SK-N-SH (cell line): ENCODE data around the gene VAMP5. TPM values are rescaled to one million over a fixed set of nuclear protein-coding genes. Genes with fewer than 3 reads are reported as not detected.

Source experiments
- CTCF ChIA-PET: fragments of 300-600, 350-600 bp; formaldehyde crosslinking; extraction: SDS; loops from one replicate; lab custom pipeline; 2021; lab: Yijun Ruan, JAX
- POLR2A ChIA-PET: fragments of 350-600 bp; sonication (Branson Sonifier 250); formaldehyde crosslinking; extraction: SDS; loops from one replicate; lab custom pipeline; 2020; ENCODE audit warnings: antibody characterized with exemption, inconsistent platforms; lab: Yijun Ruan, JAX
- DNase-seq: peaks from one replicate; pipeline ENCODE4 v3.0.0; 2012
- H2AFZ ChIP-seq: fragments of 200-600 bp; sonication (generic); 2 replicates; pipeline ENCODE4 v1.8.1; 2016; ENCODE audit warnings: antibody characterized with exemption, mild to moderate bottlenecking, low read depth
- H3F3A ChIP-seq: fragments of 200-600 bp; sonication (generic); replicated peaks from 2 replicates; pipeline ENCODE3; 2016; ENCODE audit warnings: antibody characterized with exemption, mild to moderate bottlenecking; ENCODE audit not compliant: insufficient read depth
- H3K27ac ChIP-seq, 2 experiments: fragments of 200-500 bp in 1 of 2; fragments of 200-600 bp in 1 of 2; sonication (Bioruptor generic) in 1 of 2; sonication (generic), shearing (Covaris generic) in 1 of 2; 2 replicates each; pipeline versions ENCODE4 v1.5.1 to v1.6.1; 2014 to 2016; ENCODE audit warnings: low read depth in 2 of 2, inconsistent platforms in 1 of 2, low read length in 1 of 2, mild to moderate bottlenecking in 1 of 2, mixed read lengths in 1 of 2
- H3K27me3 ChIP-seq: fragments of 200-600 bp; sonication (generic), shearing (Covaris generic); 2 replicates; pipeline ENCODE4 v1.6.1; 2016; ENCODE audit warnings: mixed run types; ENCODE audit not compliant: insufficient read depth
- H3K36me3 ChIP-seq, 2 experiments: fragments of 200-500 bp in 1 of 2; fragments of 200-600 bp in 1 of 2; sonication (Bioruptor generic) in 1 of 2; sonication (generic) in 1 of 2; replicated peaks in 1 of 2; 2 replicates each; pipeline versions ENCODE3 to v1.5.1; 2014 to 2016; ENCODE audit warnings: low read length in 1 of 2, mild to moderate bottlenecking in 1 of 2; ENCODE audit not compliant: insufficient read depth in 2 of 2, control insufficient read depth in 1 of 2
- H3K4me1 ChIP-seq, 2 experiments: fragments of 200-500 bp in 1 of 2; fragments of 200-600 bp in 1 of 2; sonication (Bioruptor generic) in 1 of 2; sonication (generic), shearing (Covaris generic) in 1 of 2; 2 replicates each; pipeline versions ENCODE4 v1.5.1 to v1.6.1; 2014 to 2016; ENCODE audit warnings: low read depth in 1 of 2, low read length in 1 of 2, mixed run types in 1 of 2; ENCODE audit not compliant: insufficient read depth in 2 of 2, control insufficient read depth in 1 of 2
- H3K4me2 ChIP-seq: fragments of 200-600 bp; sonication (generic), shearing (Covaris generic); 2 replicates; pipeline ENCODE4 v1.6.1; 2017; ENCODE audit warnings: mixed run types
- H3K4me3 ChIP-seq, 2 experiments: fragments of 200-500 bp in 1 of 2; fragments of 200-600 bp in 1 of 2; sonication (Bioruptor generic) in 1 of 2; sonication (generic), shearing (Covaris generic) in 1 of 2; 2 replicates each; pipeline versions ENCODE4 v1.5.1 to v1.8.1; 2014 to 2016; ENCODE audit warnings: low read depth in 2 of 2, inconsistent platforms in 1 of 2, low read length in 1 of 2, mild to moderate bottlenecking in 1 of 2, mixed read lengths in 1 of 2, moderate library complexity in 1 of 2
- H3K79me2 ChIP-seq: fragments of 200-600 bp; sonication (generic); 2 replicates; pipeline ENCODE4 v1.8.1; 2017; ENCODE audit warnings: mild to moderate bottlenecking; ENCODE audit not compliant: insufficient read depth
- H3K9ac ChIP-seq: fragments of 200-600 bp; sonication (generic); 2 replicates; pipeline ENCODE4 v1.6.1; 2017; ENCODE audit warnings: mixed run types
- H3K9me2 ChIP-seq: fragments of 200-600 bp; sonication (generic); 2 replicates; pipeline ENCODE4 v1.6.1; 2017; ENCODE audit warnings: mixed run types
- H3K9me3 ChIP-seq: fragments of 200-600 bp; sonication (generic); 2 replicates; pipeline ENCODE4 v1.6.1; 2017; ENCODE audit warnings: mixed run types, mild to moderate bottlenecking, moderate library complexity
- H4K20me1 ChIP-seq: fragments of 200-600 bp; sonication (generic); 2 replicates; pipeline ENCODE4 v1.6.1; 2017; ENCODE audit warnings: mild to moderate bottlenecking, mixed run types; ENCODE audit not compliant: insufficient read depth
- CHD2 ChIP-seq: fragments of 150-350 bp; IDR thresholded peaks from 2 replicates; pipeline ENCODE4 v1.6.1; 2018; ENCODE audit warnings: low read length; ENCODE audit not compliant: partially characterized antibody
- ELF1 ChIP-seq: IDR thresholded peaks from 2 replicates; pipeline ENCODE4 v1.4.0; 2012
- FOXJ3 ChIP-seq: sonication (generic); formaldehyde crosslinking; IDR thresholded peaks from 2 replicates; pipeline ENCODE4 v1.5.1; 2020; ENCODE audit warnings: mild to moderate bottlenecking, missing genetic modification reagents
- FOXM1 ChIP-seq: IDR thresholded peaks from 2 replicates; pipeline ENCODE4 v1.4.0; 2012; ENCODE audit warnings: low read depth, mild to moderate bottlenecking
- GABPA ChIP-seq: IDR thresholded peaks from 2 replicates; pipeline ENCODE4 v1.4.0; 2012; ENCODE audit warnings: low read depth, mild to moderate bottlenecking
- GATA2 ChIP-seq: sonication (generic); formaldehyde crosslinking; IDR thresholded peaks from 2 replicates; pipeline ENCODE4 v1.5.0; 2020; ENCODE audit warnings: mild to moderate bottlenecking, missing genetic modification reagents
- JUND ChIP-seq: IDR thresholded peaks from 2 replicates; pipeline ENCODE4 v1.4.0; 2012
- MXI1 ChIP-seq: IDR thresholded peaks from 2 replicates; pipeline ENCODE4 v1.6.1; 2012; ENCODE audit warnings: mild to moderate bottlenecking, low read depth, low read length, improper control_type of control experiment
- RAD21 ChIP-seq: IDR thresholded peaks from 2 replicates; pipeline ENCODE4 v1.6.1; 2012; ENCODE audit warnings: mild to moderate bottlenecking, low read length
- RCOR1 ChIP-seq: fragments of 150-350 bp; IDR thresholded peaks from 2 replicates; pipeline ENCODE4 v1.6.1; 2017; ENCODE audit warnings: antibody characterized with exemption, low read length
- SIN3A ChIP-seq: IDR thresholded peaks from 2 replicates; pipeline ENCODE4 v1.6.1; 2012; ENCODE audit warnings: low read depth, mild to moderate bottlenecking, low read length, moderate library complexity, borderline replicate concordance
- SMC3 ChIP-seq: IDR thresholded peaks from 2 replicates; pipeline ENCODE4 v1.6.1; 2012; ENCODE audit warnings: low read depth, low read length, improper control_type of control experiment
- TAF1 ChIP-seq: IDR thresholded peaks from 2 replicates; pipeline ENCODE4 v1.6.1; 2012; ENCODE audit warnings: low read depth, mild to moderate bottlenecking, low read length, moderate library complexity, borderline replicate concordance
- TEAD4 ChIP-seq: IDR thresholded peaks from 2 replicates; pipeline ENCODE4 v1.4.0; 2012; ENCODE audit warnings: mild to moderate bottlenecking, borderline replicate concordance; ENCODE audit not compliant: insufficient read depth
- WGBS: methylation state at CpG from one replicate; pipeline ENCODE4 v1.1.6; 2017; ENCODE audit warnings: low lambda C conversion rate; 5-methylcytosine and 5-hydroxymethylcytosine counted together
- polyA plus RNA-seq, 3 experiments: library from polyadenylated mRNA; depleted of rRNA; stranded (reverse); fragments of >200 nt; gene quantifications; 2 replicates each; pipeline ENCODE4 v1.2.3, GENCODE V29; 2012
- TF ChIP-seq, protein P1 (sequence below): fragments of 150-350 bp; IDR thresholded peaks from 2 replicates; pipeline ENCODE4 v1.6.1; 2017; ENCODE audit warnings: antibody characterized with exemption, low read length, low read depth, borderline replicate concordance
- TF ChIP-seq, protein P2 (sequence below): IDR thresholded peaks from 2 replicates; pipeline ENCODE4 v1.4.0; 2012; ENCODE audit warnings: low read depth, borderline replicate concordance
- TF ChIP-seq, protein P3 (sequence below): IDR thresholded peaks from 2 replicates; pipeline ENCODE4 v1.4.0; 2012; ENCODE audit warnings: low read depth
- TF ChIP-seq, protein P4 (sequence below): IDR thresholded peaks from 2 replicates; pipeline ENCODE4; 2012
- TF ChIP-seq, protein P5 (sequence below): fragments of 200-600 bp; sonication (generic); IDR thresholded peaks from 2 replicates; pipeline ENCODE4 v1.6.1; 2017; ENCODE audit warnings: antibody characterized with exemption, mild to moderate bottlenecking, moderate library complexity

Gene VAMP5
- polyA plus RNA-seq, 1 of the 3 experiments (the other 2 are of a cell fraction), result 12.0 TPM

DNA sequence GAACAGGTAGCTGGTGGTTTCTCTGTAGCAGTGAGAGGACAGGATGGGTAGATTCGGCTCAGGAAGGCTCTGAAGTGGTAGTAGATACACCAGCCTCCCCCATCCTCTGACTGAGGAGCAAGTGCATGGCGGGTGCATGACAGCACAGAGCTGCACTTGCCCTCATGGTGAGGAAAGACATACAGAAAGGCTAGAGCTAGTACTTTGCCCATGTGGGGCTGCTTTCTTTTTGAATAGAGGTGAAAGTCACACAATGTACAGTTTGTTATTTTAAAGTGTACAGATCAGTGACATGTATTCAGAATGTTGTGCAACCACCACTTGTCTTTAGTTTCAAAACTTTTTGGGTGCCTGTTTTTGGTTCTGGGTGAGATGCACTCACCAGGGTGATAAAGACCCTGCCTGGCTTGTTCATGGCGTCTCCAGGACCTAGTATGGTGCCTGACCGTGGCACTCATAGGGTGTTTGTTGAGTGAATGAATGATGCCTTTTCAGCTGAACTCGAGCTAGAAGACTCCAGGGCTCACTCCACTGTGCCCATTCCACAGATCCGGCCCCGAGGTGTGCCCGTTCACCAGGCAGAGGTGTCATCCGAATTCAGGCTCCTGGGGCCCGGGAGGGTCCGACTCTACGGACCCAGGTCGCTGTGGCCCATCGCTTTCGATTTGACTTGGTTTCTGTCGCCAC is 421 bp upstream of the VAMP5 start:
- Histone ChIP-seq H3K79me2 (no peaks in the 10 kb centered on the region), H3K27ac (no peak overlapping the region), H3K4me3 (peak overlapping the region in 1 of 2 experiments; percentile 24; a peak in 1 of 4 replicates), H3K9me2 (no peaks in the 10 kb centered on the region), H3K9me3 (no peaks in the 10 kb centered on the region), H3K36me3 (no peaks in the 10 kb centered on the region), H3K27me3 (no peaks in the 10 kb centered on the region)
- 70% methylated on average over 9 of the region's 16 CpGs for WGBS
- no peak for DNase-seq
- no peak for TF ChIP-seq SMC3
- TF ChIP-seq TAF1, result no peak
- no peak for TF ChIP-seq RAD21
- TF ChIP-seq, protein P1, sequence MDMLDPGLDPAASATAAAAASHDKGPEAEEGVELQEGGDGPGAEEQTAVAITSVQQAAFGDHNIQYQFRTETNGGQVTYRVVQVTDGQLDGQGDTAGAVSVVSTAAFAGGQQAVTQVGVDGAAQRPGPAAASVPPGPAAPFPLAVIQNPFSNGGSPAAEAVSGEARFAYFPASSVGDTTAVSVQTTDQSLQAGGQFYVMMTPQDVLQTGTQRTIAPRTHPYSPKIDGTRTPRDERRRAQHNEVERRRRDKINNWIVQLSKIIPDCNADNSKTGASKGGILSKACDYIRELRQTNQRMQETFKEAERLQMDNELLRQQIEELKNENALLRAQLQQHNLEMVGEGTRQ, result no peak
- TF ChIP-seq MXI1, result no peak
- no peak for TF ChIP-seq TEAD4
- TF ChIP-seq, protein P2, sequence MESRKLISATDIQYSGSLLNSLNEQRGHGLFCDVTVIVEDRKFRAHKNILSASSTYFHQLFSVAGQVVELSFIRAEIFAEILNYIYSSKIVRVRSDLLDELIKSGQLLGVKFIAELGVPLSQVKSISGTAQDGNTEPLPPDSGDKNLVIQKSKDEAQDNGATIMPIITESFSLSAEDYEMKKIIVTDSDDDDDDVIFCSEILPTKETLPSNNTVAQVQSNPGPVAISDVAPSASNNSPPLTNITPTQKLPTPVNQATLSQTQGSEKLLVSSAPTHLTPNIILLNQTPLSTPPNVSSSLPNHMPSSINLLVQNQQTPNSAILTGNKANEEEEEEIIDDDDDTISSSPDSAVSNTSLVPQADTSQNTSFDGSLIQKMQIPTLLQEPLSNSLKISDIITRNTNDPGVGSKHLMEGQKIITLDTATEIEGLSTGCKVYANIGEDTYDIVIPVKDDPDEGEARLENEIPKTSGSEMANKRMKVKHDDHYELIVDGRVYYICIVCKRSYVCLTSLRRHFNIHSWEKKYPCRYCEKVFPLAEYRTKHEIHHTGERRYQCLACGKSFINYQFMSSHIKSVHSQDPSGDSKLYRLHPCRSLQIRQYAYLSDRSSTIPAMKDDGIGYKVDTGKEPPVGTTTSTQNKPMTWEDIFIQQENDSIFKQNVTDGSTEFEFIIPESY, result no peak
- no peak for TF ChIP-seq GABPA
- no peak for TF ChIP-seq RCOR1
- no peak for TF ChIP-seq GATA2
- no peak for TF ChIP-seq SIN3A
- no peak for TF ChIP-seq ELF1
- TF ChIP-seq JUND, result no peak
- no peak for TF ChIP-seq FOXJ3
- TF ChIP-seq, protein P3, sequence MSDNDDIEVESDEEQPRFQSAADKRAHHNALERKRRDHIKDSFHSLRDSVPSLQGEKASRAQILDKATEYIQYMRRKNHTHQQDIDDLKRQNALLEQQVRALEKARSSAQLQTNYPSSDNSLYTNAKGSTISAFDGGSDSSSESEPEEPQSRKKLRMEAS, result no peak
- TF ChIP-seq, protein P4, sequence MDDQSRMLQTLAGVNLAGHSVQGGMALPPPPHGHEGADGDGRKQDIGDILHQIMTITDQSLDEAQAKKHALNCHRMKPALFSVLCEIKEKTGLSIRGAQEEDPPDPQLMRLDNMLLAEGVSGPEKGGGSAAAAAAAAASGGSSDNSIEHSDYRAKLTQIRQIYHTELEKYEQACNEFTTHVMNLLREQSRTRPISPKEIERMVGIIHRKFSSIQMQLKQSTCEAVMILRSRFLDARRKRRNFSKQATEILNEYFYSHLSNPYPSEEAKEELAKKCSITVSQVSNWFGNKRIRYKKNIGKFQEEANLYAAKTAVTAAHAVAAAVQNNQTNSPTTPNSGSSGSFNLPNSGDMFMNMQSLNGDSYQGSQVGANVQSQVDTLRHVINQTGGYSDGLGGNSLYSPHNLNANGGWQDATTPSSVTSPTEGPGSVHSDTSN, result no peak
- no peak for TF ChIP-seq CHD2
- TF ChIP-seq, protein P5, sequence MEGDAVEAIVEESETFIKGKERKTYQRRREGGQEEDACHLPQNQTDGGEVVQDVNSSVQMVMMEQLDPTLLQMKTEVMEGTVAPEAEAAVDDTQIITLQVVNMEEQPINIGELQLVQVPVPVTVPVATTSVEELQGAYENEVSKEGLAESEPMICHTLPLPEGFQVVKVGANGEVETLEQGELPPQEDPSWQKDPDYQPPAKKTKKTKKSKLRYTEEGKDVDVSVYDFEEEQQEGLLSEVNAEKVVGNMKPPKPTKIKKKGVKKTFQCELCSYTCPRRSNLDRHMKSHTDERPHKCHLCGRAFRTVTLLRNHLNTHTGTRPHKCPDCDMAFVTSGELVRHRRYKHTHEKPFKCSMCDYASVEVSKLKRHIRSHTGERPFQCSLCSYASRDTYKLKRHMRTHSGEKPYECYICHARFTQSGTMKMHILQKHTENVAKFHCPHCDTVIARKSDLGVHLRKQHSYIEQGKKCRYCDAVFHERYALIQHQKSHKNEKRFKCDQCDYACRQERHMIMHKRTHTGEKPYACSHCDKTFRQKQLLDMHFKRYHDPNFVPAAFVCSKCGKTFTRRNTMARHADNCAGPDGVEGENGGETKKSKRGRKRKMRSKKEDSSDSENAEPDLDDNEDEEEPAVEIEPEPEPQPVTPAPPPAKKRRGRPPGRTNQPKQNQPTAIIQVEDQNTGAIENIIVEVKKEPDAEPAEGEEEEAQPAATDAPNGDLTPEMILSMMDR, result no peak
- TF ChIP-seq FOXM1, result no peak
- TF ChIP-seq, all 33 proteins: peak for 0
- Histone ChIP-seq H3K9ac (no peak overlapping the region), H3K4me2 (no peak overlapping the region), H4K20me1 (no peaks in the 10 kb centered on the region), H3K4me1 (peaks cover 10 to 11% of the 10 kb centered on the region in 2 experiments; a peak in 2 of 4 replicates), H2AFZ (no peak overlapping the region), H3F3A (no peaks in the 10 kb centered on the region)
- POLR2A ChIA-PET, result interaction anchor here (0.6 kb wide), 1 partner anchor 16 kb away, joined by 6 read pairs; no protein-coding TSS in a partner anchor
- CTCF ChIA-PET, result interaction anchor here (1.0 to 1.4 kb wide), 2 partner anchors 163 to 164 kb away, joined by 3 read pairs; no protein-coding TSS in a partner anchor
